GM18951 (cell line): ENCODE results near the gene OAS2.
A peak's percentile ranks its signal among the peaks of the same experiment; 100 is the strongest.

ENCODE experiments used
- POLR2A ChIP-seq: IDR thresholded peaks from 4 replicates; pipeline ENCODE4 v1.6.1; 2011; ENCODE audit warnings: mild to moderate bottlenecking; ENCODE audit not compliant: insufficient read length, insufficient read depth; ENCODE audit errors: extremely low read depth
- in situ Hi-C: fragments of 300-500 bp; cut with MboI; formaldehyde crosslinking; loops from one replicate; pipeline ENCODE4 v1.12.0; 2022; ENCODE audit warnings: low sequenced_read_pairs, mixed read lengths, inconsistent platforms; ENCODE audit not compliant: unreplicated experiment

OAS2 gene, protein sequence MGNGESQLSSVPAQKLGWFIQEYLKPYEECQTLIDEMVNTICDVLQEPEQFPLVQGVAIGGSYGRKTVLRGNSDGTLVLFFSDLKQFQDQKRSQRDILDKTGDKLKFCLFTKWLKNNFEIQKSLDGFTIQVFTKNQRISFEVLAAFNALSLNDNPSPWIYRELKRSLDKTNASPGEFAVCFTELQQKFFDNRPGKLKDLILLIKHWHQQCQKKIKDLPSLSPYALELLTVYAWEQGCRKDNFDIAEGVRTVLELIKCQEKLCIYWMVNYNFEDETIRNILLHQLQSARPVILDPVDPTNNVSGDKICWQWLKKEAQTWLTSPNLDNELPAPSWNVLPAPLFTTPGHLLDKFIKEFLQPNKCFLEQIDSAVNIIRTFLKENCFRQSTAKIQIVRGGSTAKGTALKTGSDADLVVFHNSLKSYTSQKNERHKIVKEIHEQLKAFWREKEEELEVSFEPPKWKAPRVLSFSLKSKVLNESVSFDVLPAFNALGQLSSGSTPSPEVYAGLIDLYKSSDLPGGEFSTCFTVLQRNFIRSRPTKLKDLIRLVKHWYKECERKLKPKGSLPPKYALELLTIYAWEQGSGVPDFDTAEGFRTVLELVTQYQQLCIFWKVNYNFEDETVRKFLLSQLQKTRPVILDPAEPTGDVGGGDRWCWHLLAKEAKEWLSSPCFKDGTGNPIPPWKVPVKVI

DNA sequence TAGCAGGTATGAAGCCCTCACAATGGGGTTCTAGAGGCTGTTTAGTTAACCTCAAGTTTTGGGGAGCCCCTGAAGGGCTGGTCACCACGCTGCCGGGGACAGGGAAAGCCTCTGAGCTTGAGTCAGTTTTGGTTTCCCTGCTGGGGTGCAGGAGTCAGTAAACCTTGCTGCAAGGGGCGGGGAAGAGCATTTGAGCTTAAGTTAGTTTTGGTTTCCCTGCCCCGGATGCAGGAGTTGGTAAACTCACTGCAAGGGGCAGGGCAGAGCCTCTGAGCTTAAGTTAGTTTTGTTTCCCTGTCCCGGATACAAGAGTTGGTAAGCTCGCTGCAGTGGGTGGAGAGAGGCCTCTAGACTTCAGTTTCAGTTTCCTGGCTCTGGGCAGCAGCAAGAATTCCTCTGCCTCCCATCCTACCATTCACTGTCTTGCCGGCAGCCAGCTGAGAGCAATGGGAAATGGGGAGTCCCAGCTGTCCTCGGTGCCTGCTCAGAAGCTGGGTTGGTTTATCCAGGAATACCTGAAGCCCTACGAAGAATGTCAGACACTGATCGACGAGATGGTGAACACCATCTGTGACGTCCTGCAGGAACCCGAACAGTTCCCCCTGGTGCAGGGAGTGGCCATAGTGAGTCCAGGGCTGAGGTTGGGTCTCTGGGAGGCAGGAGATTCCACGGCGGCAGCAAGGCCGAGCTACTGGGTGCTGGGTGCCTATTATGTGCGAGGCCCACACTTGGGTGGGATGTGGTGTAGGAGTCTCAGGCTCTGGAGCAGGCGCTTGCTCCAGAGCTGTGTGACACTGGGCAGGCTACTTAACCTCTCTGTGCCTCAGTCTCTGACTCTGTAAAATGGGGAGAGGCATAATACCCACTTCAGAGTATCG, at the start of gene OAS2:
Gene OAS2 (plus strand): TSS at position 357 of the 878 bp plus-strand sequence. CDS start 90 bp downstream, at position 447.
- in situ Hi-C loops = no loop called here

DNA sequence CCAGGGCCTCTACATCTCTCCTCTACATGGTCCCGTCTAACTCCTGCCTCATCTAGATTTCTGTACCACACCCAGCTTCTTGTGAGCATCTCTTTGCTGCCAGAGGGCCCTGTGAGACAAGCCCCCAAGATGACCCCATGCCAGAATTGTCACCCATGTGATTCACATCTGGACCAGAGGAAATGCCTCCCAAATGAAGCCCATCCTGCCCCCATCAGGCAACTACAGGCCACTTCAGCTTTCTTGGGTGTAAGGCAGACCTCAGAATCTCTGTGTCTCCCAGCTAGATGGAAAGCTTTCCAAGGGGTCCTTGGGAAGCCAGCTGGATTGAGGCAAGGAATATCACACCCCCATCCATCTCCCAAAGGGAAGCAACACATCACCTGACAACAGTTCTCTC, 49.3 kb upstream of the OAS2 start:
- no peak for TF ChIP-seq POLR2A
- in situ Hi-C loops = loop anchor here (10.0 kb wide), 1 partner anchor 1364 kb away; no protein-coding TSS in a partner anchor

More for the DNA sequence above, at the start of gene OAS2:
- TF ChIP-seq POLR2A = peak; percentile 84

DNA sequence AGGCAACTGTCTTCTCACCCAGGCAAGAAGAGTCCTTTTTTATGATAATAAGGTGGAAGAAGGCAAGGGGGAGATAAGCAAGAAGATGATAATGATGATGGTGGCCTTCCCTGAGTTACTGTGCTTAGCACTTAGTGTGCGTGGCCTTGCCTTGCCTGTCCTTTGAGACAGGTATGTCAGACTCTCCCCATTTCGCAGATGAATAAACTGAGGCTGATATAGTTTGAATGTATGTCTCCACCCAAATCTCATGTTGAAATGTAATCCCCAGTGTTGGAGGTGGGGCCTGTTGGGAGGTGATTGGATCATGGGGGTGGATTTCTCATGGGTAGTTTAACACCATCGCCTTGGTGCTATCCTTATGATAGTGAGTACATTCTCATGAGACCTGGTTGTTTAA, 48.6 kb upstream of the OAS2 start:
- in situ Hi-C loops = loop anchor here (10.0 kb wide), 1 partner anchor 1365 kb away; no protein-coding TSS in a partner anchor
- no peak for TF ChIP-seq POLR2A

DNA sequence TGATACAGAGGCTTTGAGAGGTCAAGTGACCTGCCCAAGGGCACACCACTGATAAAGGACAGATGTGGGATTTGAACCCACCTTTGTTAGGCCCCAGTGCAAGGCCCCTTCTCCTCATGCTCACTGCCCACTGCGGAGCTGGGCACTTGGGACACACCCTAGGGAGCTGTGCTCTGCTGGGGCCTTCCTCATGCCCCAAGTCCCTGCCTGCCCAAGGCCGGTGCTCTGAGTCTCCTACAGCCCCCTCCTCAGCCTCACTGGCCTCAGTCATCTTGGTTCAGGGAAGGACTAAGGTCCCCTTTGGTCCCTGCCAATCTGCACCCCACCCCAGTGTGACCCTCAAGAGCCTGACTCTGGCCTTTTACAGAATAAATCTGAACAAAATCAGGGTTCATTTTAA, 48.0 kb upstream of the OAS2 start:
- TF ChIP-seq POLR2A = no peak
- in situ Hi-C loops = no loop called here

DNA sequence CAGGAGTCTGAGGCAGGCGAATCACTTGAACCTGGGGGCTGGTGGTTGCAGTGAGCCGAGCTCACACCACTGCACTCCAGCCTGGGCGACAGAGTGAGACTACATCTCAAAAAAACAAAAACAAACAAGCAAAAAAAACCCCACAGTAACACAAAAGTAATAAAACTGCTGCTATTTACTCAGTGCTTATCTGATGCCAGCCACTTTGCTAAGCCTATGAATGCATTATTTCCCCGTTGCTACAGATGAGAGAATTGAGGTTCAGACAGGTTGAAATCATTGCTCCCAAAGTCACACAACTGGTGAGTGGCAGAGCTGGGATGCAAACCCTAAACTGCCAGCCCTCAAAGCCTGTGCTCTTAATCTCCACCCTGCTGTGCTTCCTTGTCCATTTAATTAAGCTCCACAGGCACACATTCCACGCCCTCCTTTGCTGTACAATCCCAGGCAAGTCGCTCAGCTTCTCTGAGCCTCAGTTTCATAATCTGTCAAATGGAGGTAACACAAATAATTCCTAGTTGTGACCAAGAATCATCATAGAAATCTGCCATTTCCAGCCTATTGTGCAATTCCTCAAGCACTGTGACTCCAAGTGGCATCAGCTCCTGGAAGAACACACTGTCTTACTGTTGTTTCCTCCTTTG, 45.7 kb upstream of the OAS2 start:
- no peak for TF ChIP-seq POLR2A
- in situ Hi-C loops = no loop called here

DNA sequence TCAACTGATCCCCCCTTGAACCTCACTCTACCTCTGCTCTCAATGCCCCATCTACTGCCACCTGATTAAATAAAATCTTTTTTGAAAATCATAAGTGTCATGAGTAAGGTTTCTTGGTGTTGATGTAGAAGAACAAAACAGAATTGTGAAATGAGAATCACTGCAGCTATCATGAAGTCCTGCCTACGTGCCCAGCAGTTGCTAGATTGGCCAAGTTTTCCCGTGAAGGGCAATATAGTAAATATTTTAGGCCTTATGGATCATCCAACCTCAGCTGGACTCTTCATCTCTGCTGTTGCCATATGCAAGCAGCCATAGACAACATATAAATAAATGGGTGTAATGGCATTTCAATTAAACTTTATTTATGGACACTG, 45.2 kb upstream of the OAS2 start:
- no peak for TF ChIP-seq POLR2A
- in situ Hi-C loops = no loop called here

DNA sequence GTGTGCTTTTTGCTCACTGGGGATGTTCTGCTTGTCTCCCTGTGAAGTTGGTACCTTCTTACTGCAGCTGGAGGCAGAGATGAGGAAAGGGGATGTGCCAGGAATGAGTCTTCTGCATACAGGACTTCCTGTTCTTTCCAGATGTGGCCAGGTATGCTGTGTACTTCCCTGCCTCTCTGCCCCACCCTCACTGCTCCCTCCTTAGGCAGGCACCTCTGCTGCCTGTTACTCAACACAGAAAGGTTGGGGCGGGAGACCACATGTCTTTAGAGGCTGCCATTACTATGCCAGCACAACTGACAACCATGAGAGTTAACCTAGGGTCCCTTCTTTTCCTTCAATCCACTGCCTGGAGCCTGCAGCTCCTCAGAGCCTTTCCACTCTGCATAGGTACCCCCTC, 42.1 kb upstream of the OAS2 start:
- TF ChIP-seq POLR2A = no peak
- in situ Hi-C loops = no loop called here

DNA sequence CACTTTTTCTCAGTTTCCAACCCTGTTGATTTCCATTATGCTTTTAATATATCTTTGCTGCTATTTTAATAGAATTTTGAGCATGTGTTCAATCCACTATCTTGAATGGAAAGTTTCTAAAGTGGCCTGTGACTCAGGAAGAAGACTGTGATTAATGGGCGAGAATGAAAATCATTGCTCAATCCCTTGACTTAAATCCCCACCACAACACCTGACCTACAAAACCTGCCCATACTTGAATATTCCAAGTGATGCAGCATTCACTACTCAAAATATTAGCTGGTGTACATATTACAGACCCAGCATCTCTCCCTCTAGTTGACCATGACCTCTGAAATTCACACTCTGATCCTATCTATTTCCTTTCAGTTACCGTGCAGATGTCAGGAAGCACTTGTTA, 41.4 kb upstream of the OAS2 start:
- TF ChIP-seq POLR2A = no peak
- in situ Hi-C loops = no loop called here

DNA sequence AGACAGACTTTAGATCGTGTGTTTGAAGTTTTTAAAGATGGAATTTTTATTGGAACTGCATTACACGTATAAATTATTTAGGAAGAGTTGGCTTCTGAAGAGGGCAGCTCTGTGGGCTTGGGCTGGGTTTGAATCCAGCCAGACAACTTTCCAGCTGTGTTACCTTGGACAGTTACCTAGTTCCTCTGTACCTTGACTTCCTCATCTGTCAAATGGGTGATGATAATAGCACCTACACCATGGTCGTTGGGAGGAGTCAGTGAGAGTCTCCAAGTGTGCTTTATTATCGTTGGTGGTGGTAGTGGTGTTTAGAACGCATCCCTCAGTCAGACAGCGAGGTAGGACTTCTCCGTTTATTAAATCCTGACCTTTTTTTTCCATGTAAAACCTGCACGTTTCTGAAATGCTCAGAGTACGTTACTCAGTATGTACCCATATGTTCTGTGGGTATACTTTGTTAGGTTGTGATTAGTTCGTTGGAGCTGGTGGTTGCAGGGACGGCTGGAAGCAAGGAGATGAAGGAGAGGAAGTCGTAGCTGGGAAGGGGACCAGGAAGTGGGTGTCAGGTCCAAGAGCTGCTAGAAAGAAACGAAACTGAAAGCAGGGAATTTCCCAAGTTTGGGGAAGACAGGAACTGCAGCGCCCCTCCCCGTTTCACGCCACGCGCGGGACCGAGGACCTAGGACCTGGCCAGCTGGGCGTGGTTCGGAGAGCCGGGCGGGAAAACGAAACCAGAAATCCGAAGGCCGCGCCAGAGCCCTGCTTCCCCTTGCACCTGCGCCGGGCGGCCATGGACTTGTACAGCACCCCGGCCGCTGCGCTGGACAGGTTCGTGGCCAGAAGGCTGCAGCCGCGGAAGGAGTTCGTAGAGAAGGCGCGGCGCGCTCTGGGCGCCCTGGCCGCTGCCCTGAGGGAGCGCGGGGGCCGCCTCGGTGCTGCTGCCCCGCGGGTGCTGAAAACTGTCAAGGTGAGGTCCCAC, 40.3 kb upstream of the OAS2 start, which contains the start of gene OAS3:
Gene OAS3 (plus strand): TSS at position 734 of the 979 bp plus-strand sequence. CDS start 57 bp downstream, at position 791.
- TF ChIP-seq POLR2A = peak; percentile 56
- in situ Hi-C loops = no loop called here

DNA sequence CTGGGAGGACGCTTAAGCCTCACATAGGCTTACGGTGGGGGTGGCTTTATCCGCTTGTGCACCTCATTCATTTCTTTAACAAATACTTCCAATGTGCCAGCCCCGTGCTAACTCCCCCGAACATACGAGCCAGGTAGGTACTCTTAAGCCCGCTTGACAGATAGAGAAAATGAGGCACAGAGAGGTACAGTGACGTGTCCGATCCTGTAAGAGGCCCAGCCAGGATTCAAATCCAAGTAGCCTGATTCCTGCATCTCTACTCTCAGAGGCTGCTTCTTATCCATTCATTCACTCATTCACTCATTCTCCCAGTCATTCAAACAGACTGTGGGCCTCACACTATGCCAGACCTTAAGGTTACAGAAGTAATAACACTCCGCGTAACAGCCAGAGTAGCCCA, 39.6 kb upstream of the OAS2 start:
- TF ChIP-seq POLR2A = no peak
- in situ Hi-C loops = no loop called here

DNA sequence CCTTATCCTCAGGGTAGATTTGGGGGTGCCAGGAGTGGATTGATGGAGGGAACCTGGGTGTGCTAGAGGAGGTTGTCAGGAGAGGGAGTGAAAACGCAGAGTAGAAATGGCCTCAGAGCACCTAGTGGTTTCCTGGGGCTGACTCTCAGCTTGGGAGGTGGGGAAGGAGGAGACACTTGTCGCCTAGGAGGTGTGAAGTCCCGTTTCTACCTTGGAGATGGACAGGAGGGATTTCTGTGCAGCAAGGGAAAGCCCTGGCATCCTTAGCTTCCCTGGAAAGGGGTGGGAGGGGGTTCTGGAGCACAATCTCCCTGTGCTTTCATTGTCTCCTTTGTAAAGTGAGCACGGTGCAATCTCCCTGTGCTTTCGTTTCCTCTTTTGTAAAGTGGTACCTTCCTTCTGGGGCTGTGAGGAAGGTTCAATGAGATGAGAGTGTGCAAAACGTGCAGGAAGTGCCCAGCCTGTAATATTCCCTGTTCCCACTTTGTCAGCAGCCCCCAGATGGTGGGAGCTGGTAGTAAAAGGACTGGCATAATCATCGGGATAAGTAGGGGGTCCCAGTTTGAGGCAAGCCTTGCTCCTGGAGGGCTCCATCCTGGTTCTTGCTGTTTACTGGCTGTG, 38.4 kb upstream of the OAS2 start:
- in situ Hi-C loops = no loop called here

More for the DNA sequence above, 38.4 kb upstream of the OAS2 start:
- TF ChIP-seq POLR2A = peak; percentile 32
